Effector CD8-positive, alpha-beta T cell (primary cell): Measurements from ENCODE around the gene SLAMF8.

Experiments used
- DNase-seq: peaks from one replicate; lab custom pipeline; 2025; lab: John Stamatoyannopoulos, UW

The SLAMF8 gene

DNA sequence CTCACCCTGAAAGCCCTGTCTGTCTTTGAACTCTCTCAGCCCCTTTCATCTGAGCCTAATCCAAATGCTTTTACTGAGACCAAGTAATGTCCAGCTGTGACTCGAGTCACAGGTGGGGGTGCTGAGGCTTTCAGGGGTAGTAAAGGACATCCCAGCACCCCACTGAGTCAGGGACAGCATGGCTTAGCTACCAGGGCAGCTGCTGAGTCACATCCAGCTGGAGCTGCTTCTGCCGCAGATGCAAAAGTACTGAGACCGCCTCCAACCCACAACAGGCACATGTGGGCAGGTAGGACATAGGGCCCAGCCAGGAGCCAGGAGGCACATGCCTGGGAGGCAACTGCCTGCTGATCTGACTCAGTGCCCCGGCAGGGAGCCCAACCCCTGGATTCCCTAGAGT is 42.5 kb downstream of the SLAMF8 start:
- no peak for DNase-seq

- no peak for DNase-seq
Observed at GRCh38 chr1:159869607-159870006, 42.9 kb downstream of the SLAMF8 start.

GRCh38 chr1:159870704-159871103 is 44.0 kb downstream of the SLAMF8 start:
- DNase-seq = no peak

DNA sequence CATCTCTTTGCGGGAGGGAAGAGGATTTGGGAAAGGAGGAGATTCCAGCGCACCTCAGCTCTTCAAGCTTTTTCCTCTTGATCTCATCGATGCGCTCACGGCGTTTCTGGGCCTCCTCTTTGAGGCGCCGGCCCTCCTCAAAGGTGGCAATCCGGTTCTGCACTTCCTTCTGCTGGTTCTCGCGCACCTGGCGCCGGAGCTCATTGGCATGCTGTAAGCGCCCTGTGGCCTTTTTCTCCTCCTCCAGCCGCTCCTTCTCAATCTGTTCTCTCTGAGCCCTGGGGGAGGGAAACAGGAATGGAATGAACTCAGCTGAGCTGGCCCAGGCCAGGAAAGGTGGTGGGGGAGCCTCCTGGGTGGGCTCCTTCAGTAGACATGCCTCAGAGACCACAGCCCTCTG is 46.2 kb downstream of the SLAMF8 start:
- DNase-seq = no peak

DNA sequence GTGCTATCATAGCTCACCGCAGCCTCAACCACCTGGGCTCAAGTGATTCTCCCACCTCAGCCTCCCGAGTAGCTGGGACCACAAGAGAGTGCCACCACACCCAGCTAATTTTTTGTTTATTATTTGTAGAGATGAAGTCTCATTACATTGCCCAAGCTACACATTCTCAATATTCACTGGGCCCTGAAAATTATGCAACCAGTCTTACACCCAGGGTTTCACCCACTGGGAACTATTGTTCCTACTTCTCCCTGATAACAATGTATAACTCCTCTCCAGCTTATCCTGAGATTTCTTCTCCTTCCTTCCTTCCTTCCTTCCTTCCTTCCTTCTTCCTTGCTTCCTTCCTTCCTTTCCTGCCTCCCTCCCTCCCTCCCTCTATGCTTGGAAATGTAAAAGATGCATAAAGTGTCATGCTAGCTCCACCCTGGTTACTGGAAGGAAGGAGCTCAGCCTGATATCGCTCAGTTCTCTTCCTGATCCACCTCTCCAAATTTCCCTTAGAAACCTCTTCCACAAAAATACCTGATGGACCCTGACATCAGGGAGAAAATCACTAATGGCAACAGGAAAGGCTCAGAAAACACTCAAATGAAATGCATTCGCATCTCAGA is 47.0 kb downstream of the SLAMF8 start:
- DNase-seq = no peak

GRCh38 chr1:159877695-159878444 is 51.2 kb downstream of the SLAMF8 start:
- DNase-seq = no peak

GRCh38 chr1:159879136-159879535 is 52.5 kb downstream of the SLAMF8 start:
- no peak for DNase-seq

GRCh38 chr1:159879977-159880376 is 53.3 kb downstream of the SLAMF8 start:
- no peak for DNase-seq

GRCh38 chr1:159880430-159880829 is 53.8 kb downstream of the SLAMF8 start:
- DNase-seq = no peak

GRCh38 chr1:159881622-159882526 is 55.2 kb downstream of the SLAMF8 start:
- DNase-seq = peak; percentile 30

GRCh38 chr1:159882527-159882862 is 55.8 kb downstream of the SLAMF8 start:
- DNase-seq = no peak

- DNase-seq = no peak
Observed at GRCh38 chr1:159883134-159883533, 56.5 kb downstream of the SLAMF8 start.

DNA sequence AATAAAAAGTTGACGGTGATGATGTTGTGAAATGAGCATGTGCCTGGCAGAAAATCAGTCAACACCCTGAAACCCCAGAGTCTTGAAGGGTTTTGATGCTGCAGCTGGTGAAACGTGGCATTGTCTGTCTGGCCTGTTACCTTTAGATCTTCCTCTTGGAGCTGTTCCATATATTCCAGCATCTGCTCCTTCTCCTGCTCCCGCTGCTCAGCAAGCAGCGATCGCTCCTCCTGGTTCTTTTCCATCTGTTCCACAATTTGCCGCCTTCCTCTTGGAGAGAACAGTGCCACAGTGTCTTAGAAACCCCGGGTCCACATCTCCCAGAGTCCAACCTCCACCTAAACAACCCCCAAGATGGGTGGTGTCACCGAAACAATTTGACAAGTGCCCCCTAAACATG is 57.6 kb downstream of the SLAMF8 start:
- DNase-seq = no peak
